G401 (cell line): ENCODE results near the gene OR51V1. TPM values are rescaled to one million over a fixed set of nuclear protein-coding genes. Genes with fewer than 3 reads are reported as not detected.
"Not testable (repeated sequence)": the region's sequence is repeated elsewhere in the genome, so short reads cannot be mapped to it uniquely, and the experiment has no call there.

ENCODE experiments used
- DNase-seq: peaks from one replicate; pipeline ENCODE4 v3.0.0-alpha.2; 2015; ENCODE audit warnings: low spot score
- in situ Hi-C: cut with HindIII; loops from 2 replicates; pipeline ENCODE4 v1.10.0; 2016; ENCODE audit warnings: low sequenced_read_pairs, mixed read lengths
- total RNA-seq: library from RNA; depleted of rRNA; stranded (reverse); fragments of >200 nt; shearing (Covaris generic); gene quantifications from 2 replicates; pipeline ENCODE4 v1.2.3, GENCODE V29; 2014; rRNA removed

The OR51V1 gene
- not detected in 2 replicates for total RNA-seq

GRCh38 chr11:5200582-5200981, at the start of gene OR51V1:
Gene OR51V1 (minus strand): TSS chr11:5200682. CDS start chr11:5200682, 0 bp downstream.
- in situ Hi-C loops = no loop called here
- DNase-seq = no peak

GRCh38 chr11:5249807-5250396, 49.4 kb upstream of the OR51V1 start, which contains the start of gene HBG1:
Gene HBG1 (minus strand): TSS chr11:5249857. CDS start chr11:5249804, 53 bp downstream.
- in situ Hi-C loops, DNase-seq: not testable (repeated sequence)

- DNase-seq, in situ Hi-C loops: not testable (repeated sequence)
These were observed 48.0 kb upstream of the OR51V1 start for GRCh38 chr11:5248498-5248897.

GRCh38 chr11:5247472-5248192, 47.1 kb upstream of the OR51V1 start:
- in situ Hi-C loops = no loop called here
- no peak for DNase-seq

GRCh38 chr11:5246772-5247471, 46.4 kb upstream of the OR51V1 start:
- in situ Hi-C loops = no loop called here
- DNase-seq = no peak

GRCh38 chr11:5245155-5245554, 44.7 kb upstream of the OR51V1 start:
- in situ Hi-C loops = no loop called here
- DNase-seq = no peak

GRCh38 chr11:5243816-5244180, 43.3 kb upstream of the OR51V1 start:
- in situ Hi-C loops = no loop called here
- no peak for DNase-seq

- in situ Hi-C loops = no loop called here
These were observed 42.7 kb upstream of the OR51V1 start for GRCh38 chr11:5242933-5243815.

GRCh38 chr11:5242208-5242607, 41.7 kb upstream of the OR51V1 start:
- in situ Hi-C loops = no loop called here
- no peak for DNase-seq

More at GRCh38 chr11:5242933-5243815, 42.7 kb upstream of the OR51V1 start:
- no peak for DNase-seq

GRCh38 chr11:5241458-5241857, 41.0 kb upstream of the OR51V1 start:
- in situ Hi-C loops = no loop called here
- DNase-seq = no peak

GRCh38 chr11:5240458-5240857, 40.0 kb upstream of the OR51V1 start:
- DNase-seq = no peak
- in situ Hi-C loops = no loop called here

- in situ Hi-C loops = no loop called here
- no peak for DNase-seq
These were observed 39.6 kb upstream of the OR51V1 start for GRCh38 chr11:5240056-5240455.

GRCh38 chr11:5239046-5239445, 38.6 kb upstream of the OR51V1 start:
- in situ Hi-C loops = no loop called here
- no peak for DNase-seq

- in situ Hi-C loops = no loop called here
These were observed 38.0 kb upstream of the OR51V1 start for GRCh38 chr11:5238486-5238885.

GRCh38 chr11:5237420-5237819, 36.9 kb upstream of the OR51V1 start:
- in situ Hi-C loops = no loop called here

More at GRCh38 chr11:5238486-5238885, 38.0 kb upstream of the OR51V1 start:
- DNase-seq = no peak

GRCh38 chr11:5235364-5236095, 35.0 kb upstream of the OR51V1 start:
- in situ Hi-C loops = no loop called here
- DNase-seq = no peak

More at GRCh38 chr11:5237420-5237819, 36.9 kb upstream of the OR51V1 start:
- DNase-seq = no peak

- DNase-seq = no peak
These were observed 33.9 kb upstream of the OR51V1 start, which contains the start of gene HBD for GRCh38 chr11:5234381-5234834. Gene HBD (minus strand): TSS chr11:5234483. CDS start chr11:5234433, 50 bp downstream.

GRCh38 chr11:5233307-5233706, 32.8 kb upstream of the OR51V1 start:
- DNase-seq = no peak
- in situ Hi-C loops = no loop called here

More at GRCh38 chr11:5234381-5234834, 33.9 kb upstream of the OR51V1 start, which contains the start of gene HBD:
- in situ Hi-C loops = no loop called here
